ENCODE data around the gene MSLN. TPM values are rescaled to one million over a fixed set of nuclear protein-coding genes. Genes with fewer than 3 reads are reported as not detected.

MSLN gene
- total and polyA plus RNA-seq, 9 of the 15 experiments (the other 6 are each of a cell fraction or from before 2014, with no cell fraction given), result not detected

DNA sequence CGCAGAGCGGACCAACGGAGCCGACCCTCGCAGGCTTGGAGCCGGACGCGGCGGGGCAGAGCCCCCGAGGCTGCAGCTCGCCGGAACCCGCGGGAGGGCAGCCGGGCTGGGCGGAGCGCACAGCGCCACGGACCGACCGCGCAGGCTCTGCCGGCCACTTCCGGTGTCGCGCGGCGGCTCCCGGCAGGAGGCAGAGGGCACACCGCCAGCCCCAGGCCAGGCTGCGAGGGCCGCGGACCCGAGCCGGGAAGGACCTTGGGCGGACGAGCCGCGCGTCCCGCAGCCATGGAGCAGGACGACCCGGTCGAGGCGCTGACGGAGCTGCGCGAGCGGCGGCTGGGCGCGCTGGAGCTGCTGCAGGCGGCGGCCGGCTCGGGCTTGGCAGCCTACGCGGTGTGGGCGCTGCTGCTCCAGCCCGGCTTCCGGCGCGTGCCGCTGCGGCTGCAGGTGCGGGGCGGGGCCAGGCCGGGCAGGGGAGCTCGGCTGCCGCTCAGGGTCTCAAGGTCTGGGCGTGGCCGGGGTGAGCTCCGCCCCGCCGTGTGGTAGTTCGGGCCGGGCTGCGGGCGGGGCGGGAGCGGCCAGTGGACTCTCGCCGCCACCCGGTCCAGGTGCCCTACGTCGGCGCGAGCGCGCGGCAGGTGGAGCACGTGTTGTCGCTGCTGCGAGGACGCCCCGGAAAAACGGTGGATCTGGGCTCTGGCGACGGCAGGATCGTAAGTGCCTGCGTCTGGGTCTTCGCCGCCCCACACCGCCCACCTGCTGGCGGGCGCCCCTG lies 39.4 kb upstream of the MSLN start, which contains the start of gene ANTKMT (continued):
- TF ChIP-seq, protein P1, sequence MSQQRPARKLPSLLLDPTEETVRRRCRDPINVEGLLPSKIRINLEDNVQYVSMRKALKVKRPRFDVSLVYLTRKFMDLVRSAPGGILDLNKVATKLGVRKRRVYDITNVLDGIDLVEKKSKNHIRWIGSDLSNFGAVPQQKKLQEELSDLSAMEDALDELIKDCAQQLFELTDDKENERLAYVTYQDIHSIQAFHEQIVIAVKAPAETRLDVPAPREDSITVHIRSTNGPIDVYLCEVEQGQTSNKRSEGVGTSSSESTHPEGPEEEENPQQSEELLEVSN (IDR thresholded peaks at IDR 0.05; ENCODE audit: borderline replicate concordance in 1 of 2, extremely low read depth in 1 of 2, insufficient read depth in 1 of 2, insufficient read length in 1 of 2, low read depth in 1 of 2, low read length in 1 of 2, poor library complexity in 1 of 2, severe bottlenecking in 1 of 2), result peak; percentile 98 to 99
- TF ChIP-seq NRF1 (conservative IDR thresholded peaks at IDR 0.05 in 1 of 2, IDR thresholded peaks at IDR 0.05 in 1 of 2), result peak; percentile 78 to 84; a peak in 3 of 4 replicates
- TF ChIP-seq NR3C1 (CRISPR knock-in tag; IDR thresholded peaks at IDR 0.05), result peak; percentile 38; the same call in 1 of the 2 replicates
- TF ChIP-seq MCM3 (IDR thresholded peaks at IDR 0.05), result no peak
- TF ChIP-seq, protein P2, sequence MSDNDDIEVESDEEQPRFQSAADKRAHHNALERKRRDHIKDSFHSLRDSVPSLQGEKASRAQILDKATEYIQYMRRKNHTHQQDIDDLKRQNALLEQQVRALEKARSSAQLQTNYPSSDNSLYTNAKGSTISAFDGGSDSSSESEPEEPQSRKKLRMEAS (CRISPR knock-in tag; IDR thresholded peaks at IDR 0.05), result peak; percentile 93
- no peak for TF ChIP-seq POLR3A (IDR thresholded peaks at IDR 0.05; ENCODE audit: borderline replicate concordance, extremely low read depth, insufficient read depth, insufficient read length)
- TF ChIP-seq ZNF311 (CRISPR knock-in tag; IDR thresholded peaks at IDR 0.05), result no peak
- TF ChIP-seq MTA3 (IDR thresholded peaks at IDR 0.05; ENCODE audit: borderline replicate concordance), result peak; percentile 86; the same call in 1 of the 2 replicates
- TF ChIP-seq, protein P3, sequence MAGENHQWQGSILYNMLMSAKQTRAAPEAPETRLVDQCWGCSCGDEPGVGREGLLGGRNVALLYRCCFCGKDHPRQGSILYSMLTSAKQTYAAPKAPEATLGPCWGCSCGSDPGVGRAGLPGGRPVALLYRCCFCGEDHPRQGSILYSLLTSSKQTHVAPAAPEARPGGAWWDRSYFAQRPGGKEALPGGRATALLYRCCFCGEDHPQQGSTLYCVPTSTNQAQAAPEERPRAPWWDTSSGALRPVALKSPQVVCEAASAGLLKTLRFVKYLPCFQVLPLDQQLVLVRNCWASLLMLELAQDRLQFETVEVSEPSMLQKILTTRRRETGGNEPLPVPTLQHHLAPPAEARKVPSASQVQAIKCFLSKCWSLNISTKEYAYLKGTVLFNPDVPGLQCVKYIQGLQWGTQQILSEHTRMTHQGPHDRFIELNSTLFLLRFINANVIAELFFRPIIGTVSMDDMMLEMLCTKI (IDR thresholded peaks at IDR 0.05; ENCODE audit: partially characterized antibody), result no peak
- no peak for TF ChIP-seq MCM7 (IDR thresholded peaks at IDR 0.05)
- TF ChIP-seq, protein P4, sequence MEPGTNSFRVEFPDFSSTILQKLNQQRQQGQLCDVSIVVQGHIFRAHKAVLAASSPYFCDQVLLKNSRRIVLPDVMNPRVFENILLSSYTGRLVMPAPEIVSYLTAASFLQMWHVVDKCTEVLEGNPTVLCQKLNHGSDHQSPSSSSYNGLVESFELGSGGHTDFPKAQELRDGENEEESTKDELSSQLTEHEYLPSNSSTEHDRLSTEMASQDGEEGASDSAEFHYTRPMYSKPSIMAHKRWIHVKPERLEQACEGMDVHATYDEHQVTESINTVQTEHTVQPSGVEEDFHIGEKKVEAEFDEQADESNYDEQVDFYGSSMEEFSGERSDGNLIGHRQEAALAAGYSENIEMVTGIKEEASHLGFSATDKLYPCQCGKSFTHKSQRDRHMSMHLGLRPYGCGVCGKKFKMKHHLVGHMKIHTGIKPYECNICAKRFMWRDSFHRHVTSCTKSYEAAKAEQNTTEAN (CRISPR knock-in tag; IDR thresholded peaks at IDR 0.05), result no peak
- TF ChIP-seq RBBP5 (IDR thresholded peaks at IDR 0.05; ENCODE audit: borderline replicate concordance, insufficient read depth, low read length, poor library complexity, severe bottlenecking), result peak; percentile 93
- TF ChIP-seq, protein P5, sequence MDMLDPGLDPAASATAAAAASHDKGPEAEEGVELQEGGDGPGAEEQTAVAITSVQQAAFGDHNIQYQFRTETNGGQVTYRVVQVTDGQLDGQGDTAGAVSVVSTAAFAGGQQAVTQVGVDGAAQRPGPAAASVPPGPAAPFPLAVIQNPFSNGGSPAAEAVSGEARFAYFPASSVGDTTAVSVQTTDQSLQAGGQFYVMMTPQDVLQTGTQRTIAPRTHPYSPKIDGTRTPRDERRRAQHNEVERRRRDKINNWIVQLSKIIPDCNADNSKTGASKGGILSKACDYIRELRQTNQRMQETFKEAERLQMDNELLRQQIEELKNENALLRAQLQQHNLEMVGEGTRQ (CRISPR knock-in tag; IDR thresholded peaks at IDR 0.05), result peak; percentile 29; the same call in 1 of the 2 replicates
- peak; percentile 80; the same call in 1 of the 2 replicates for TF ChIP-seq NR2C2 (CRISPR knock-in tag; IDR thresholded peaks at IDR 0.05)
- TF ChIP-seq NR2C2 (tag; IDR thresholded peaks at IDR 0.05), result peak; percentile 89
- TF ChIP-seq KAT2B (IDR thresholded peaks at IDR 0.05; ENCODE audit: low read depth, low read length), result no peak
- peak; percentile 84 for TF ChIP-seq KDM5B (IDR thresholded peaks at IDR 0.05; ENCODE audit: insufficient replicate concordance, low read depth, low read length)
- peak; percentile 53 for TF ChIP-seq SP1 (CRISPR knock-in tag; IDR thresholded peaks at IDR 0.05)
- TF ChIP-seq POLR2AphosphoS2 (IDR thresholded peaks at IDR 0.05; ENCODE audit: low read length), result no peak
- peak; percentile 96; the same call in 1 of the 2 replicates for TF ChIP-seq PHF8 (IDR thresholded peaks at IDR 0.05; ENCODE audit: borderline replicate concordance, low read length)
- peak; percentile 89; the same call in 1 of the 2 replicates for TF ChIP-seq C11orf30 (IDR thresholded peaks at IDR 0.05; ENCODE audit: low read depth)
- TF ChIP-seq SOX6 (IDR thresholded peaks at IDR 0.05), result peak; percentile 56; the same call in 1 of the 2 replicates
